GM12875 (cell line): ENCODE results near the gene VPS13C.

Source experiments
- H3K4me3 ChIP-seq: one replicate; pipeline ENCODE4 v1.5.1; 2011; ENCODE audit warnings: low read depth, low read length, control low read depth
- CTCF ChIP-seq: IDR thresholded peaks from 2 replicates; pipeline ENCODE4 v1.5.1; 2011; ENCODE audit warnings: low read depth, mild to moderate bottlenecking, control low read depth, inconsistent platforms, low read length, moderate library complexity, borderline replicate concordance; ENCODE audit not compliant: insufficient read depth

The VPS13C gene

GRCh38 chr15:61811952-61812351 is 248.3 kb downstream of the VPS13C start:
- H3K4me3 ChIP-seq, result no peak overlapping the region
- no peak for TF ChIP-seq CTCF

- no peak for TF ChIP-seq CTCF
Observed at GRCh38 chr15:61809216-61809615, 251.0 kb downstream of the VPS13C start.

GRCh38 chr15:61807281-61807929 is 252.8 kb downstream of the VPS13C start:
- no peak for TF ChIP-seq CTCF
- H3K4me3 ChIP-seq, result no peak overlapping the region

More at GRCh38 chr15:61809216-61809615, 251.0 kb downstream of the VPS13C start:
- no peak overlapping the region for H3K4me3 ChIP-seq
